Stimulated activated CD8-positive, alpha-beta memory T cell treated with anti-CD3 and anti-CD28 coated beads, Interleukin-12 subunit alpha, Interleukin-12 subunit beta, amount 100 ng/mL, for 1 hour (primary cell): ENCODE results near the gene TOM1.
"Not testable (repeated sequence)": the region's sequence is repeated elsewhere in the genome, so short reads cannot be mapped to it uniquely, and the experiment has no call there.

ENCODE experiments used
- DNase-seq: peaks from one replicate; pipeline ENCODE4 v3.0.0-alpha.2; 2020; ENCODE audit warnings: low read depth

Gene TOM1

DNA sequence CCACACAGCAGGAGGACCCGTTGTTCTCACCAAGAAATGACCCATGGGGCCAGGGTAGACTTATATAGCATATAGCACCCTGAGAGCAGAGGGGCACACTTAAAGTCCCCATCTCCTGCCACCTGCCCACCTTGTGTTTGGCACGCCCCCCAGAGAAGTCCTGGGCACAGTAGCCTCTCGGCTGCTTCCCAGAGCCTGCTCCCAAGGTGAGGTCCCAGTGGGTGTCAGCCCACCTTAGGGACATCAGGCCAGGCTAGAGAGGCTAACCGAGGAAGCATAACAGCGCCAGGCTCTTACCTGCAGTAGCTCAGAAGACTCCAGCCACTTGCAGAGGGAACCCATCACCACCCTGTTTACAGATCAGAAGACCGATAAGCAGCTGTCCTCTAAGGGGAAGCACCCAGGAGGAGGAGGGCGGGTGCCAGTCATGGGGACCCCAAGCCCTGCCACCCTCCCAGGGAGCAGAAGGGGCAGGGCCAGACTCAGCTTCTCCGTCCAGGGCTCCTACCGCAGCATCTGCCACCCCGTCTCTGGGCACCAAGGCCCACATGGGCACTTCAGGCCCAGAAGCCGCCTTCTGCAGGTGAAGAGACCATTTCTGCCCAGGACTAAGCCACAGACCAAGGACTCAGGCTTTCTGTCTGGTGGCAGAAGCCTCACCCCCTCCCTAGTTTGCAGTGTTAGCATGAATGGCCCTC lies 46.3 kb downstream of the TOM1 start:
- no peak for DNase-seq

DNA sequence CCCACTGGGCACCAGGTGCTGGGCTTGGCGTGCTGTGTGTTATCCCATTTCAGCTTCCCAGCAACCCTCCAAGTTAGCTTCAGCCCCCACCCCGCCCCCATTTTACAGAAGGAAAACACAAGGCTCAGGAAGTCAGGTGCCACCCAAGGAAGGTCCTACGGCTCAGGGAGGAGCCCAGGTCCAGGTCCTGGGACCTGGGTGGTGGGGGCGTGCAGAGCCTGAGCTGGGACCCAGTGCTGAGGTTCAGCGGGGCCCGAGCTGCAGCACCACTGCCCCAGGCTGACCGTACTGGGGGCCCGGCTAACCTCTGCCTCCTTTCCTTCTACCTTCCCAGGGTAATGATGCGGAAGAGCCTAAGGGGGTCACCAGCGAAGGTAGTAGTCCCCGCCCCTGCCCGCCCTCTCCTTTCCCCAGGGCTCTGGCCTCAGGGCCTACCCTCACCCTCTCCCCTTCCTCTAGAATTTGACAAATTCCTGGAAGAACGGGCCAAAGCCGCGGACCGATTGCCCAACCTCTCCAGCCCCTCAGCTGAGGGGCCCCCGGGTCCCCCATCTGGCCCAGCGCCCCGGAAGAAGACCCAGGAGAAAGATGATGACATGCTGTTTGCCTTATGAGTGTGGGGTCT lies 47.0 kb downstream of the TOM1 start:
- no peak for DNase-seq

DNA sequence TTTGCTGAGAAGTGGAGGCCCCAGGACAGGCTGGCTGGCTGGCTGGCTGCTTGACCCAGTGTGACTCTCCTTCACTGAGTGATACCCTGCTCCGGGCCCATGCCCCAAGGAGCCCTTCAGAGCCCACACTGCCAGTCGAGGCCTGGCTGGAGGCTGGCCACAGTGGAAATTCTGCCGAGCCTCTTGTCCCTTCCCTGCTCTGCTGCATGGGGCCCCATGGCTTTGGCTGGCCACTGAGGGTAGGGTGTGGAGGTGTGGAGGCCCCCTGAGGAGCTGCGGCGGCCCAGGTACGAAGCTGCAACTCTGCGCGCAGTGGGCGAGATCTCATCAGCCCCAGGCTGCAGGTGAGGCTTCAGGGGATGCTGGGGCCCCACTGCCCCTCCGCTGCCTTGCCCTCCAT lies 47.8 kb downstream of the TOM1 start:
- no peak for DNase-seq

DNA sequence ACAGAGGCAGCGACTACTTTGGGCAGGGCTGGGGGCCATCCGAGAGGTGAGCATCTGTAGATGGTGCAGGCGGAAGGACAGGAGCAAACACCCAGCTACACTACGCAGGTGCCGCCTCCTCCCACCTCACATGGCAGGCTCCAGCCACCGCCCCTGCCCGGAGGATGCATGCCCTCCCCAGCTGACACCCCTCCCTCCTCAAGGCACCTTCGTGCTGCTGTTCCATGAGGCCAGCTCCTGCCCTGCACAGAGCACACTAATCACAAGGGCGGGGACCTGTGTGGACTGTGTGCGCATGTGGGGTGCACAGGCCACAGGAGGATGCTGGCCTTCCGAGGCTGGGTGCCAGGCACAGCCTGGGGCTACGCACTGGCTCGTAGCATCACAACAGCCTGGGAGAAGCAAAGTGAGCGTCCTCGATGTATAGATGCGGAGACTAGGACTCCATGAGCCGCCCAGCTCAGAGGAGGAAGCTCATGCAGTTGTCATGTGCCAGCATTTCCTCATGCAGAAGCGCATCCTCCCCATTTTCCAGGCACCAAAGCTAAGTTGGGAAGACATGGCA lies 48.4 kb downstream of the TOM1 start:
- no peak for DNase-seq

DNA sequence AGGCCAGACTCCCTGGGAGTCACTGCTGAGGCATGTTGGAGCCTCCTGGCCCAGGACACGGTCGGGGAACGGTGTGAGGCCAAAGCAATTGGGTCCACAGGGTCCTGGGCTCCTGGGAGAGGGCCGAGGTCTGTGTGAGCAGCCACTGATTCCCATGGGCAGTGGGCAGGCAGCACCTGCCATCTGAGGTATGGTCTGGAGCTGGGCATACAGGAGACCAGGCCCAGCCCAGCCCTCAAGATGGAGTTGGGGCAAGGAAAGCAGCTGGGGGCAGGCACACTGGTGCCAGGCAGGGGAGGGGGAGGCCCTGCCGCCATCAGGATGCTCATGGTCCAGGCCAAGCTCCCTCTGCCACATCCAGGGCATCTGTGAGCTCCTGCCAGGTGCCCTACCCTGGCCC lies 49.0 kb downstream of the TOM1 start:
- DNase-seq = no peak

DNA sequence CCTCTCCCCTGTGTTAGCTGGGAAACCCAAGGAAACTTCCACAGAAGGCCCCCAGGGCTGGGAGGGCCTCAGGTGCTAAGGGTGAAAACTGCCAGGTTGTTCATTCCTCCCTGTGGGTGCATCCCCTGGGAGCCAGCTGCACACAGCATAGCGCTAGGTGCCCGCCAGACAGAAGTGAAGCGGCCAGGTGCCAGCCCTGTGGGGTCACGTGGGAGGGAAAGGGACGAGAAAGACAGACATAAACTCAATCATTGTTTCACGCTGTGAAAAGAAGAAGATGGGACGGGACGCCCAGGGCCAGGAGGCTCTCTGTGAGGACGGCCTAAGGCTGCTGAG lies 49.6 kb downstream of the TOM1 start:
- DNase-seq = no peak

DNA sequence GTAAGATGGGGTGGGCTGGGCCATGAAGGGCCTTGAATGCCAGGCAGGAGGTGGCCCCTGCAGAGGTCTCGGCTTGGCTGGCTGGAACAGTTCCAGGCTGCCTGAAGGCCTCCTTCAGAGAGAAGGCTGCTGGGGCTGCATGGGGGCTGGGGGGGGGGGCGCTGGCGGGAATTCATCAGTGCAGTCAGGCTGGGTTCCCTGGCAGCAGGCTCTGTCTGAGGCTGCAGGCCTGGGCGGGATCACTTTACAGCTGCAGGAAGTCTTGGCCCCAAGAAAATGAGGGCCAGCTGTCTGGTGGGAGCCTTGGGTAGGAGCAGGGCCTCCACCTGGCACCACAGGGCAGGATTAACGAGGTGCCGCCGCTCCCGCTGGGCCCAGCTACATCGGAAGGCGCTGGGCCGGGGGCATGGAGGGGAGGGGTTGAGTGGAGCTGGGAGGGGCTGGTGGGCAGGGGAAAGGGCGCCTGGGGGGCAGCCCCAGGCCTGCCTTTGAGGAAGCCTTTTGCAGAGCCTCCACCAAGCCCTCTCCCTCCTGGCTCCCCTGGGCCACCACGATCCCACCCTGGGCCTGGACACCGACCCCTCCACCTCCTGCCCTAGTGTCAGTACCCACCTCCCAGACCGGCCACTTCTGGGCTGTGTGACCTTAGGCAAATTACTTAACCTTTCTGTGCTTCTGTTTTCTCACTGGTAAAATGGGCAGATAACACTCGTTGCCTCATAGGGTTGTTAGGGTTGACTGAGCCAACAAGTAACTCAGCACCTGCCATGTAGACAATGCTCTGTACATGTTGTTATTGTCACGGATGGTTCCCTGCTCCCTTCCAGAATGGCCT lies 50.2 kb downstream of the TOM1 start:
- no peak for DNase-seq

DNA sequence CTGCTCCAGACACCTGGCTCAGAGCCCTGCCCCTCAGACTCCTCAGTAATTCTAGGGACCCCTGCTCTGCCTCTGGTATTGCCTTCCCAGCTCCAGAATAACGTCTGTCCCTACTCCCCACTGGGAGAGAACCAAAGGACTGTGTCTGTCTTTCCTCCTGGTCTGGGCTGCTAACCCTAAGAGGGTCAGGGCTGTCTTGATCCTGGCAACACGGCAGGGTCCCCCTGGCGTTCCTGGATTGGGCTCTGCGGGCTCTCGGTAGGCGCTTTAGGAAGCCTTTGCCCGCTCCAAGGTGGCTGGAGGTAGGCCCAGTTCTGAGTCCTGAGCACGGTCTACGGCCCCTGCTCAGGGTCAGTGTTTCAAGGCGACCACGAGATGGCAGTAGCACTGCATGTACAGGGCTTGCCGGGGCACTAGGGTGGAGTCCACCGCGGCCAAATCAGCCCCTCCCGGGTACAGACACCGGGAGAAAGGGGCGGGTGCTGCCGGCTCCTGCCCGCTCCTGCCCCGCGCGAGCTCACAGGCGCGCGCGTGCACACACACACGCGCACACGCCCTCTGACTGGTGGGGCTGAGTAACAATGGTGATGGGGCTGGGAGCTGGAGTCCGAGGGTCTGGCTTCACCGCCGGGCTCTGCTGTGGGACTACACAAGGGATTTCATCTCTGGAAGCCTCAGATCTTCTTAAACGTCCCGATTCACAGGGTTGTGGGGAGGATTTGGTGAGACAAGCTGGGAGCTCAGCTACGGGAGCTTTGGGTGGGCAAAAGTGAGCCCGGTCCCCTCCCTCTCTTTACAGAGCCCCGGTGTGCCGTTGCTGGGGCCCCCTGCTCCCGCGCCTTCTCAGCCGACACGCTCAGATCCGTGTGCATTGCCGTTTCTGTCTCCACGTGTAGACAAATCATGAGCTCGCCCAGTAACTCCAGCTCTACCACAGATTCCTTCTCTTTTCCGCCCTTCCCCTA lies 51.1 kb downstream of the TOM1 start:
- DNase-seq = peak; percentile 74

DNA sequence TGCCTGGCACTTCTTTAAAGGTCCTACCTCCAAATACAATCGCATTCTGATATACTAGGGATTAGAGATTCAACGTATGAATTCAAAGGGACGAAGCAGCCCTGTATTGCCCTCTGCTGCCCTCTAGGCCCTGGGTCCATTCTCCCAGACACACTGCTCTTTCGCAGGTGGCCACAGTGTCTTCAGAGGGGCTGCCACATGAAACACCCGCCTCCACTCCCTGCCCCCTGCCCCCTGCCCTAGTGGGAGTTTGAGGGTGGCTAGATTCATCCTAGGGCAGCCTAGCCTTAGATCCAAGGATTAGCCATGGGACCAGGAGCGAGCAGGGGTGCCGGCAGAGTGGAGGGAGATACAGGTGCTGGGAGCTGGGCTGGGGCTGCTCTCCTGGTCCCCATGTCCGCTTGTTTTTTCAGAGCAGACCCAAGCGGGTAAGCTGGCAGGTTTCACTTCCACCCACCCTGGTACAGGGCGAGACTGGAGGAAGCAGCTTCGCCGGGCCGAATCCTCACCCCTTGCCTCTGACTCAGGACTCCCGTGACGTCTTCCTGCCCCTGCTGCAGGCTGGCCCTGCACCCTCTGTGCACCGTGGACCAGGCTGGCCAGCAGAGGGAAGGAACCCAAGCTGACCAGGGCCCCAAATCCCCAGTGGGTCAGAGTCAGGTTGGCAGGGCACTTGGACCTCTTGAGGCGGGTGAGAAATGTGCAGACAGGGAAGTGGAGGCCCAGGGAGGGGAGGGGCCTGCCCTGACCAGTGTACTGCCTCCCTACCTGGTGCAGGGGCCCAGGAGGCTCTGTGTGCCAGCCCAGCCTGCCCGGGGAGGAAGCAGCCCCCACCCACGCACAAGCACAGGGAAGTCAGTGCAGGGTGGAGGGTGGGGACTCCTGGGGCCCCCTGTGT lies 52.8 kb downstream of the TOM1 start:
- DNase-seq = no peak

DNA sequence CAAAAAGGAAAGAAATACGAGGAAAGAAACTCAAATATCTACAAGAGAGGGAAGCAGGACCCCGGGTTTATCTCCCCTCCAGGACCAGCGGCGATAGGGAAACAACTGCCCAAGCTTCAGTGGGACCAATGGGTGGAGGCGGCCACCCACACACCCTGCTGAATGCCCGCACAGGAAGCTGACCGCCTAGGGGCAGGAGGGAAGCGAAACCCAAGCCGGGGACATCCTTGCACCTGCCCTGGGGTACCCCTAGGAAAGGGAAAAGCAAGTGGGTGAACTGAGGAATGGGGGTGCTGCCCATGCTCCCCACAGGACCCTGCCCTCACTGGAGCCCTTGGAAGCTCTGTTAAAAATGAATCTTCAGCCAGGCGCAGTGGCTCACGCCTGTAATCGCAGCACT lies 53.6 kb downstream of the TOM1 start:
- no peak for DNase-seq

DNA sequence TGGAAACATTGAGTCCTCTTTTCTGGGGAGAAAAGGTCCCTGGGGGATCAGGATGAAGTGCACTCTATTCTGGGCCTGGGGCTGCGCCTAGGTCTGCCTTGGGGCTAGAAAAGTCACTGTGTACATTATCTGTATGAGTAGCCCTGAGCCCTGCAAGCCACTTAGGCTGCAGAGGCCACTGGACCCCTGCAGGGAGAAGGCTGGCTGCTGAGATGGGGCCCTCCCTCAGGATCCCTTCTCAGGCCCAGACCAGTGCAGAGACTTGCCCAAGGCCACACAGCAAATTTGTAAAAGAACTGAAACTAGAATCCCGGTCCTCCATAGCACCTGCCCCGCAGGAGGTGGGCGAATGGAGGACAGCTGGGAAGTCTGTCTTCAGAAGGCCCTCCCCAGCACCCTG lies 54.4 kb downstream of the TOM1 start:
- DNase-seq = no peak

DNA sequence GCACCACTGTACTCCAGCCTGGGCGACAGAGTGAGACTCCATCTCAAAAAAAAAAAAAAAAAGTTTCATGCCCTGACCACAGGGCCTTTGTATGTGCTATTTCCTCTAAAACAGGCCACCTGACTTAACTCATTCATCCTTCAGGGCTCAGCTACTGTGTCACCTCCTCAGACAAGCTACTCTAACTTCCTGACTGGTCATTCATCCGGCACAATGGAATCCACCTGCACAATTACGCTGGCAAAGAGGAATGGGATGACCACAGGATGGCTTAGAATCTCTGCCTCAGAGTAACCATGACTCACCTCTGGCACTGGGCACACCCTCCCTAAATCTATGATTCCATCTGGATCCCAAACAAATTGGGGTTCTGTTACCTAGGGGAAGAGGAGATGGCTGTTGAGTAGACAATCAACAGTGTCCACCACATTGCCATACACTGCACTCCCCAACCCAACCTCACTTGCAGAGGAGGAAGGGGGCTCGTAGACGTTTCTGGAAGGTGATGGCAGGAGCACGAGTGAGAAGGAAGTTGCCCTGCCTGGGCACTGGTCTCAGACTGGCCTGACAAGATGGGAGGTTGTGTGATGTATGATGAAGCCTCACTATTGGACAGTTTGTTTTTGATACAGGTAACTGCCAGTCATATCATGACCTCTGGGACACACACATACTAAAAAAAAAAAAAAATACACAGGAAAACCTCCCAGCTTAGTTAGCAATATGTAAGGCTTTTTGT lies 58.4 kb downstream of the TOM1 start:
- DNase-seq = no peak

DNA sequence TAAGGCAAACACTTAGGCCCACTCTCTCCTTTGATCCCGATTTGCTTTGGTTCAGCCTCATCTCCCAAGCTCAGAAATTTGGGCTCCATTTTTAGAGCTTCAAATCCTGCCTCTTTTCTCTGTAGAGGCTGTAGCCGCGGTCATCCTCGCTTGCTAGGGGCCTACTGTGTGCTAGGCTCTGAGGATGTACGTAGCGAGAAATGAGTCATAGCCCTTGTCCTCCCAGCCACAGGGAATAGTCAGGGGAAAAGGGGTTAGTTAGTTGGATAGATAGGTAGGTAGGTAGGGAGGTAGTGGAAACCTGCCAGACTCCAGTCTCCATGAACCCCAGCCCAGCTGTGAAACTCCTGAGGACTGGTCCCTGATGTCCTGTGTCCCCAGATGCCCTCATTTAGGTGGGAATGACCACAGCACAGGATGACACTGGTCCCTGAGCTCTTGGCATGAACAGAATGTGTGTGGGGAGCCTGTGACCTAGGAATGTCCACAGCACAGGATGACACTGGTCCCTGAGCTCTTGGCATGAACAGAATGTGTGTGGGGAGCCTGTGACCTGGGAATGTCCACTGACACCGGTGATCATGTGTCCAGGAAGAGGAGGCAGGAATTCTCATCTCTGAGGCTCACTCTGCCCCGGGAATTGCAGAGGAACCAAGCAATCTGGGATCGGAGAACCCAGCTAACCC lies 59.8 kb downstream of the TOM1 start:
- no peak for DNase-seq

DNA sequence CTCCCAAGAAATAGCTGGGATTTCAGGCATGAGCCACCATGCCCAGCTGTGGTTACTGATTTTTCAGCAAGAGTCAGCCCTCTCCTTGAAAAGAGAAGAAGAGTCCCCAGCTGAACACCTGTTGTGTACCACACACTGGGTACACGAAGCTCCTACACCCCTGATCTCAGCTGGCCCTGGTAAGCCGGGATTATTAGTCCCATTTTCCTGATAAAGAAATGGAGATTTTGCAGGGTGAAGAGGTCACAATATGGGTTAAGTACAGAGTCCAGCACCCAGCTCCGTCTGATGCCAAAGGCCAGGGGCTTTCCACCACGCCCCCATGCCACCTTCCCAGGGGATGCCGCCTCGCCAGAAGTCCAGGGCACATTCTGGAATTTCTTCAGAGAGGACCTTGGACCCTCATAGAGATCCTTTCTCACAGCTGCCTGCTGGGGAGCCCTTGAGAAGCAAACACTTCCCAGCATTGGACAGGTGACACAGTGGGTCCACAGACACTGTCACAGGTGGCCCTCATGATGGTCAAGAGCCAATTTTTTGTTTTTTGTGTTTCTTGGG lies 61.4 kb downstream of the TOM1 start:
- no peak for DNase-seq

DNA sequence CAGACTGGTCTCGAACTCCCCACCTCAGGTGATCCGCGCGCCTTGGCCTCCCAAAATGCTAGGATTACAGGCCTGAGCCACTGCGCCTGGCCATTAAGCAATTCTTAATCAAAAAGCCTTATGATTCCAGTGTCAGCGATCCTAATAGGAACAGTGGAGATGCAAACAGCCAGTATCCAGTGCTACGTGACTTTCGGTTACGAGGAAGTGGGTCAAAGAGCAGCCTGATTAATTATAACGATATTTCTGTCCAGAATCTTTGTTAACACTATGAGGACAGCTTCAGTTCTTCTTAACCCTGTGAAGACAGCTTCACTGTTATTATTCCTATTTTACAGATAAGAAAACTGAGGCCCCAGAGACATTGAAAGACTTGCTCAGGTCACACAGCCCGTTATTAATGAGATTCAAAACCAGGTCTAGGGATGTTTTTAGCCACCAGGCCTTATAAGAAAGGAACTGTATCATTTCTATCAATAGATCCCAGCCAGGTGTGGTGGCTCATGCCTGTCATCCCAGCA lies 63.9 kb downstream of the TOM1 start:
- no peak for DNase-seq

DNA sequence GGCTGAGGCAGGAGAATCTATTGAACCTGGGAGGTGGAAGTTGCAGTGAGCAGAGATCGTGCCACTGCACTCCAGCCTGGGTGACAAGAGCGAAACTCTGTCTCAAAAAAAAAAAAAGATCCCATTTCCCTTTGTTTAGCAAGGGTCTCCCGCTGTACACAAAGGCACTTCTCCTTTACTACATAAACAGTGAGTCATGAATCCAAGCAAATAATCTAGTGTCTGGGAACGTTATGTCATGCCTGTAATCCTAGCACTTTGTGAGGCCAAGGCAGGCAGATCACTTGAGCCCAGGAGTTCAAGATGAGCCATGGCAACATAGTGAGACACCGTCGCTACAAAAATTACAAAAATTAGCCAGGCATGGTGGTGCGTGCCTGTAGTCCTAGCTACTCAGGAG lies 64.5 kb downstream of the TOM1 start:
- DNase-seq = not testable (repeated sequence)

DNA sequence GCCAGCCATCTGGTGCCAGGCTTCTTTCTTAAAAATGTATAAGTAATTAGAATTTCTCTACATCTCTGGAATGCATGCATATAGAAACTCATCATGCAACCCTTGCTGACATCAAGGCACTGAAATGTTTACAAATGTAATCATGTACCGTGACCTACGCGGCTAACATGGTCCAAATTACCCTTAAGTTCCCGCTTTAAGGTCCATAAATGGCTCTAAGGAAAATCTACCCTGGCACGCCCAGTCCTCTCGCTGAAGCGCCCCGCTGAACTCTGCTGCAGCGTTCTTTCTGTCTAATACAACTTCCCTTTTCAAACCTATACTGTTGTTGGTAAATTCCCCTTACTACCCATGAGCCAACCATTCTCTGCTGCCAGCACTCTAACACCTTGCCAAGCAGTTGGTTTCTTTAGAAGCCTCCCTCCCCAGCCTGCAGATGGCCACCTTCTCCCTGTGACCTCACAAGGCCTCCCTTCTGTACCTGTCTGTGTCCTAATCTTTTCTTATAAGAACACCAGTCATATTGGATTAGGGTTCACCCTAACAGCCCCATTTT lies 67.7 kb downstream of the TOM1 start:
- no peak for DNase-seq

DNA sequence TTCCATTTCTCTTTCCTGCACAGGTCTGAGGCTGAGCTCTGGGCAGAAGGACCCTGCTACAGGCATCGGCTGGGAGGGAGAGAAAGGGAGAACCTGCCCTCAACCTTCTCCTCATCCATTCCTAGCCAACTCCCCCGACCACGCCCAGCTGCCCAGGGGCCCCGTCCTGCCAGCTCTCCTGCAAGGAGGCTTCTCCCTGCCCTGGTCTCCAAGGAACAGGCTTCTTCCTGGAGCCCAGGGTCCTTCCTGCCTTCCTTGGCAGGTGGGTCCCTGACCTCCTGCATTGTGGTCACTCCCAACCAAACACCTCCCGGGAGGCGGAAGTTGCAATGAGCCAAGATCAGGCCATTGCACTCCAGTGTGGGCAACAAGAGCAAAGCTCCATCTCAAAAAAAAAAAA lies 68.7 kb downstream of the TOM1 start:
- no peak for DNase-seq

DNA sequence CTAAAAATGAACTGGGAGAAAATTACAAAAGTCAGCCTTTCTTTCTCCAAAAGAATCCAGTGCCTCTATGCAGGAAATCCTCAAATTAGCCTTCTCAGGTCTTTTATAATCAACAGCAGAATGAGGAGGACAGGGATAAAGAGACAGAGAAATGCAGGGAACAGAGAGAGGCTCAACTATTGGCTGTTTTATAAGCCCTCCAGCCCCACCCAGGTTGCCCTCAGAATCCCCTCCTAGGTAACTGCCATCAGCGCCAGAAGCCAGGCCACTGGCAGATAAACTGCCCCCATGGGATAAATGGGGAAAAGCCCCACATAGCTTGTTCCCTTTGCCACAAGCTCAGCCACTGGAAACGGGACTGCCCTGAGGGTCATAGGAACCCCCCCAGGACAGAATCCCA lies 70.3 kb downstream of the TOM1 start:
- DNase-seq = no peak
